K562 (cell line): ENCODE results near the gene ZNF428. TPM values are rescaled to one million over a fixed set of nuclear protein-coding genes. Genes with fewer than 3 reads are reported as not detected.

Experiments
- ATF4 ChIP-seq: fragments of 450-650 bp; formaldehyde crosslinking; IDR thresholded peaks from 2 replicates; pipeline ENCODE4 v1.4.0; 2022; ENCODE audit warnings: mild to moderate bottlenecking, moderate library complexity
- HIVEP1 ChIP-seq: fragments of 250-450 bp; sonication (Bioruptor Pico); IDR thresholded peaks from 2 replicates; pipeline ENCODE4 v1.4.0; 2020; ENCODE audit warnings: mild to moderate bottlenecking
- KLF1 ChIP-seq: fragments of 450-650 bp; IDR thresholded peaks from 2 replicates; pipeline ENCODE4 v1.6.1; 2016; ENCODE audit warnings: missing genetic modification characterization, missing compliant biosample characterization
- LARP7 ChIP-seq: fragments of 450-650 bp; IDR thresholded peaks from 2 replicates; pipeline ENCODE4 v1.6.1; 2016
- MYC ChIP-seq, 2 experiments: fragments of 250-450 bp in 1 of 2; sonication (Bioruptor Pico) in 1 of 2; IDR thresholded peaks; 2 replicates each; pipeline versions ENCODE4 v1.5.1 to v1.6.1; 2012 to 2021; ENCODE audit warnings: low read depth in 2 of 2, borderline replicate concordance in 1 of 2, improper control_type of control experiment in 1 of 2, low read length in 1 of 2, mild to moderate bottlenecking in 1 of 2, moderate library complexity in 1 of 2
- NKRF ChIP-seq: fragments of 450-650 bp; IDR thresholded peaks from 2 replicates; pipeline ENCODE4 v1.6.1; 2016; ENCODE audit warnings: borderline replicate concordance
- RBFOX2 ChIP-seq: fragments of 200-400 bp; formaldehyde crosslinking; IDR thresholded peaks from 2 replicates; pipeline ENCODE4 v1.6.1; 2017; ENCODE audit warnings: low read depth, mild to moderate bottlenecking, low read length, moderate library complexity
- SLC30A9 ChIP-seq: fragments of 250-450 bp; sonication (Bioruptor Pico); IDR thresholded peaks from 2 replicates; pipeline ENCODE4 v1.8.0; 2022; ENCODE audit warnings: mild to moderate bottlenecking, moderate library complexity
- TAF9B ChIP-seq: fragments of 450-650 bp; IDR thresholded peaks from 2 replicates; pipeline ENCODE4 v1.6.1; 2018; ENCODE audit warnings: mild to moderate bottlenecking; ENCODE audit not compliant: partially characterized antibody
- TCFL5 ChIP-seq: fragments of 250-450 bp; sonication (Bioruptor Pico); conservative IDR thresholded peaks from 2 replicates; pipeline ENCODE4 v1.6.1; 2021; ENCODE audit warnings: mild to moderate bottlenecking, moderate library complexity, matching md5 sums
- TSHZ1 ChIP-seq: fragments of 250-450 bp; sonication (Bioruptor Pico); IDR thresholded peaks from 2 replicates; pipeline ENCODE4 v1.4.0; 2020; ENCODE audit warnings: mild to moderate bottlenecking, moderate library complexity
- ZFPM2 ChIP-seq: fragments of 250-450 bp; sonication (Bioruptor Pico); IDR thresholded peaks from 2 replicates; pipeline ENCODE4 v1.5.1; 2022; ENCODE audit warnings: mild to moderate bottlenecking
- ZNF197 ChIP-seq: fragments of 200-800 bp; sonication (Bioruptor generic); IDR thresholded peaks from 2 replicates; pipeline ENCODE4 v1.6.1; 2016; ENCODE audit warnings: low read depth, missing genetic modification characterization, missing compliant biosample characterization
- ZNF224 ChIP-seq: sonication (generic); formaldehyde crosslinking; IDR thresholded peaks from 2 replicates; pipeline ENCODE4 v1.8.0; 2022; ENCODE audit warnings: mild to moderate bottlenecking, missing genetic modification reagents
- ZNF518B ChIP-seq: fragments of 250-450 bp; sonication (Bioruptor Pico); IDR thresholded peaks from 2 replicates; pipeline ENCODE4 v1.5.0; 2021; ENCODE audit warnings: mild to moderate bottlenecking, moderate library complexity
- polyA plus RNA-seq, 8 experiments: library from polyadenylated mRNA; depleted of rRNA in 4 of 8; stranded (reverse) in 5 of 8; unstranded in 3 of 8; fragments of >200 nt; fragmentation: Nextera tagmentation in 2 of 8; fragmentation: Illumina TruSeq in 1 of 8; extraction: Ambion mirVana in 2 of 8; extraction: Trizol in 1 of 8; gene quantifications; 2 replicates each; pipeline versions ENCODE4 v1.2.1 to v1.2.3, GENCODE V29; 2011 to 2014; ENCODE audit warnings: inconsistent platforms in 1 of 8, missing spikeins in 1 of 8
- total RNA-seq, 7 experiments: library from RNA; depleted of rRNA in 6 of 7; stranded (reverse); fragments of >200 nt in 6 of 7; fragmentation: Illumina TruSeq in 2 of 7; extraction: Trizol in 2 of 7; gene quantifications; 2 replicates each; pipeline versions ENCODE4 v1.2.1 to v1.2.3, GENCODE V29; 2011 to 2021; ENCODE audit warnings: low replicate concordance in 1 of 7

ZNF428 gene
- total and polyA plus RNA-seq, 9 of the 15 experiments (the other 6 are each of a cell fraction or from before 2014, with no cell fraction given): 0.15 to 85.7 (median 15.9) TPM

GRCh38 chr19:43619262-43620060 is at the start of gene ZNF428 (continued):
- TF ChIP-seq ZNF518B (CRISPR knock-in tag): no peak
- TF ChIP-seq LARP7: no peak
- no peak for TF ChIP-seq SLC30A9 (CRISPR knock-in tag)
- no peak for TF ChIP-seq ATF4 (CRISPR knock-in tag)
- peak; percentile 71; the same call in 1 of the 2 replicates for TF ChIP-seq HIVEP1 (CRISPR knock-in tag)
- no peak for TF ChIP-seq MYC (IDR thresholded peaks at IDR 0.05; ENCODE audit: low read depth, low read length)
- no peak for TF ChIP-seq MYC (CRISPR knock-in tag; IDR thresholded peaks at IDR 0.05; ENCODE audit: borderline replicate concordance, low read depth)
- TF ChIP-seq ZNF197 (CRISPR knock-in tag): peak; percentile 68; the same call in 1 of the 2 replicates
- no peak; the same call in 1 of the 2 replicates for TF ChIP-seq KLF1 (tag)
- no peak for TF ChIP-seq NKRF
- TF ChIP-seq TAF9B: no peak
- TF ChIP-seq TSHZ1 (CRISPR knock-in tag): no peak
- TF ChIP-seq RBFOX2: peak; percentile 97
- TF ChIP-seq TCFL5 (CRISPR knock-in tag): no peak
- no peak for TF ChIP-seq ZNF224 (CRISPR knock-in tag)
- no peak for TF ChIP-seq ZFPM2 (CRISPR knock-in tag)
